Transverse colon (tissue), 4 donors: Measurements from ENCODE around the gene TF. TPM values are rescaled to one million over a fixed set of nuclear protein-coding genes. Genes with fewer than 3 reads are reported as not detected.
A peak's percentile ranks its signal among the peaks of the same experiment; 100 is the strongest.

ENCODE experiments used
- DNase-seq: peaks from one replicate; pipeline ENCODE4 v3.0.0-alpha.2; 2019
- H3K27ac ChIP-seq, 4 donors: fragments of 200-600 bp; sonication (generic); 2 replicates each; pipeline ENCODE4 v1.5.1; 2016 to 2018; ENCODE audit warnings: inconsistent platforms in 4 of 4
- H3K27me3 ChIP-seq: fragments of 200-600 bp; sonication (generic); 2 replicates; pipeline ENCODE4 v1.5.1; 2017; ENCODE audit warnings: inconsistent platforms
- H3K36me3 ChIP-seq, 4 donors: fragments of 200-600 bp; sonication (generic); 2 replicates each; pipeline ENCODE4 v1.5.1; 2017 to 2019; ENCODE audit warnings: inconsistent platforms in 4 of 4
- H3K4me1 ChIP-seq, 4 donors: fragments of 200-600 bp; sonication (generic); 2 replicates each; pipeline ENCODE4 v1.5.1; 2017 to 2020; ENCODE audit warnings: inconsistent platforms in 4 of 4
- H3K4me3 ChIP-seq, 4 donors: fragments of 200-600 bp; sonication (generic); 1 replicate in 1 of 4; 2 replicates in 3 of 4; pipeline versions ENCODE4 v1.5.1 to v1.6.1; 2017 to 2019; ENCODE audit warnings: inconsistent platforms in 4 of 4
- H3K9me3 ChIP-seq, 2 donors: fragments of 200-600 bp; sonication (generic); 2 replicates each; pipeline ENCODE4 v1.5.1; 2017 to 2019; ENCODE audit warnings: inconsistent platforms in 2 of 2
- EP300 ChIP-seq: sonication (generic); formaldehyde crosslinking; IDR thresholded peaks from one replicate; pipeline ENCODE4 v1.6.1; 2017; ENCODE audit warnings: antibody characterized with exemption, low read depth
- POLR2A ChIP-seq: fragments of 450-650 bp; IDR thresholded peaks from one replicate; pipeline ENCODE4 v1.6.1; 2016; ENCODE audit warnings: antibody characterized with exemption, mild to moderate bottlenecking, moderate library complexity
- POLR2AphosphoS5 ChIP-seq, 3 donors: sonication (generic); formaldehyde crosslinking; IDR thresholded peaks; one replicate each; pipeline ENCODE4 v1.6.1; 2016; ENCODE audit warnings: antibody characterized with exemption in 3 of 3
- WGBS, 2 donors: methylation state at CpG; one replicate each; pipeline ENCODE4 v1.1.5; 2018; ENCODE audit warnings: low coverage in 1 of 2; 5-methylcytosine and 5-hydroxymethylcytosine counted together
- in situ Hi-C, 4 donors: fragments of 200-750 bp; cut with MboI; loops; one replicate each; pipeline versions ENCODE4 v1.15.0 to v1.15.1; 2017; ENCODE audit warnings: low sequenced_read_pairs in 3 of 4, low pct_ligation_motif_present in 1 of 4, low pct_unique_long_range_greater_than_20kb in 1 of 4
- intact Hi-C: fragments of 100-400 bp; cut with DNase I; formaldehyde crosslinking; loops from one replicate; pipeline ENCODE4 v1.15.1; 2023; ENCODE audit warnings: low total_unique reads
- total RNA-seq, 4 donors: library from RNA; depleted of rRNA; stranded (reverse); fragments of >200 nt; gene quantifications; one replicate each; pipeline ENCODE4 v1.1.0, GENCODE V29; 2016
- TF ChIP-seq, protein P1 (sequence below), 5 experiments: fragments of 200-600 bp in 3 of 5; fragments of 450-650 bp in 2 of 5; sonication (generic) in 3 of 5; IDR thresholded peaks; 1 replicate in 2 of 5; 2 replicates in 3 of 5; pipeline ENCODE4 v1.5.1; 2016 to 2017; ENCODE audit warnings: antibody characterized with exemption in 5 of 5, inconsistent platforms in 3 of 5, mild to moderate bottlenecking in 2 of 5, moderate library complexity in 1 of 5

The TF gene
- total RNA-seq, 4 donors from 2014 or later = 0.96 to 7.1 (median 1.1) TPM; not detected in 1

GRCh38 chr3:133821767-133822638 is 75.8 kb downstream of the TF start:
- WGBS, 2 donors = 88% methylated on average over 8 of the region's 8 CpGs; no CpG with 5 or more reads in 1 of the 2 donors
- H3K36me3 ChIP-seq = peaks cover 0 to 24% (median 12%) of the 10 kb centered on the region in 4 donors
- in situ Hi-C loops = loop anchor here in 2 of 4 donors (10.0 kb wide), 1 partner anchor 103 kb away; no protein-coding TSS in a partner anchor
- no peak overlapping the region for H3K4me3 ChIP-seq
- TF ChIP-seq POLR2AphosphoS5 (IDR thresholded peaks at IDR 0.05) = no peak
- TF ChIP-seq, protein P1, sequence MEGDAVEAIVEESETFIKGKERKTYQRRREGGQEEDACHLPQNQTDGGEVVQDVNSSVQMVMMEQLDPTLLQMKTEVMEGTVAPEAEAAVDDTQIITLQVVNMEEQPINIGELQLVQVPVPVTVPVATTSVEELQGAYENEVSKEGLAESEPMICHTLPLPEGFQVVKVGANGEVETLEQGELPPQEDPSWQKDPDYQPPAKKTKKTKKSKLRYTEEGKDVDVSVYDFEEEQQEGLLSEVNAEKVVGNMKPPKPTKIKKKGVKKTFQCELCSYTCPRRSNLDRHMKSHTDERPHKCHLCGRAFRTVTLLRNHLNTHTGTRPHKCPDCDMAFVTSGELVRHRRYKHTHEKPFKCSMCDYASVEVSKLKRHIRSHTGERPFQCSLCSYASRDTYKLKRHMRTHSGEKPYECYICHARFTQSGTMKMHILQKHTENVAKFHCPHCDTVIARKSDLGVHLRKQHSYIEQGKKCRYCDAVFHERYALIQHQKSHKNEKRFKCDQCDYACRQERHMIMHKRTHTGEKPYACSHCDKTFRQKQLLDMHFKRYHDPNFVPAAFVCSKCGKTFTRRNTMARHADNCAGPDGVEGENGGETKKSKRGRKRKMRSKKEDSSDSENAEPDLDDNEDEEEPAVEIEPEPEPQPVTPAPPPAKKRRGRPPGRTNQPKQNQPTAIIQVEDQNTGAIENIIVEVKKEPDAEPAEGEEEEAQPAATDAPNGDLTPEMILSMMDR (IDR thresholded peaks at IDR 0.05) = peak in 1 of 5 experiments; percentile 11
- no peaks in the 10 kb centered on the region for H3K4me1 ChIP-seq
- H3K27ac ChIP-seq = no peak overlapping the region
- H3K9me3 ChIP-seq = no peaks in the 10 kb centered on the region
- intact Hi-C loops = loop anchor here (5.0 kb wide), 1 partner anchor 105 kb away; no protein-coding TSS in a partner anchor
- DNase-seq = peak; percentile 58
- H3K27me3 ChIP-seq = no peaks in the 10 kb centered on the region

DNA sequence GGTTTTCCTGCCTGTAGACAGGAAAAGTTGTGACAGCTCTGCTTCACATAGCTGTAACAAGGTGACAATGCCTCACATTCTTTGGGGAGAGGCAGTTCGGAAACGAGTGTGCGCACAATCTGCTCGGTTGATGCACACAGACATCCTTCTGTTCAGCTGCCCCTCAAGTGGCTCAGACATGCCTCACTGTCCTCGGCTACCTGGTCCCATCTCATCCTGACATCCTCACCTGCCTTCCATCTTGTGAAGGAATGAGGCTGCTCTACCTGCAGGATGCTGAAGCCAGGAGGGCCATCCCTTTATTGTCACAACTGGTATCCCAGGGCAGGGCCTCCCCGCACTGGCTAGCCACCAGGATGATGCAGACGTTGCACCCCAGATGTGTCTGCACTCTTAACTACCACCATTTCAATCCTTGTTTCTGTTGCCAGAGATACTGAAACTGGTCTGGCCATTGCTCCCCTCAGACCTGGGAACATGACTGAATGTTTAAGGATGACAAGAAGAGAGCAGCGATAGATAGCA is 78.8 kb downstream of the TF start:
- no peak for DNase-seq
- TF ChIP-seq POLR2A (no peak), EP300 (no peak), POLR2AphosphoS5 (IDR thresholded peaks at IDR 0.05) (no peak)
- TF ChIP-seq, protein P1 (IDR thresholded peaks at IDR 0.05) = no peak
- H3K36me3 ChIP-seq = peaks cover 0 to 12% (median 4%) of the 10 kb centered on the region in 4 donors
- intact Hi-C loops (loop anchor here (5.0 kb wide), 1 partner anchor 102 kb away; no protein-coding TSS in a partner anchor), in situ Hi-C loops (loop anchor here in 2 of 4 donors (10.0 kb wide), 1 partner anchor 100 kb away; no protein-coding TSS in a partner anchor)
- H3K27ac ChIP-seq = no peak overlapping the region
- no peak overlapping the region for H3K4me3 ChIP-seq
- H3K4me1 ChIP-seq = no peaks in the 10 kb centered on the region
- no peaks in the 10 kb centered on the region for H3K27me3 ChIP-seq
- 86% methylated on average over 8 of the region's 8 CpGs; no CpG with 5 or more reads in 1 of the 2 donors for WGBS, 2 donors
- no peaks in the 10 kb centered on the region for H3K9me3 ChIP-seq

- in situ Hi-C loops (loop anchor here in 2 of 4 donors (10.0 kb wide), 1 partner anchor 99 kb away; no protein-coding TSS in a partner anchor), intact Hi-C loops (no loop called here)
- Histone ChIP-seq H3K27ac (no peak overlapping the region), H3K36me3 (peaks cover 0 to 6% (median 0%) of the 10 kb centered on the region in 4 donors), H3K4me1 (no peaks in the 10 kb centered on the region), H3K4me3 (no peak overlapping the region), H3K27me3 (no peaks in the 10 kb centered on the region), H3K9me3 (no peaks in the 10 kb centered on the region)
- 86 to 92% methylated on average over 2 to 12 of the region's 12 CpGs for WGBS, 2 donors
- no peak for DNase-seq
- no peak for TF ChIP-seq EP300
Measured at GRCh38 chr3:133825969-133826727, 80.0 kb downstream of the TF start.

GRCh38 chr3:133827136-133827535 is 80.9 kb downstream of the TF start:
- TF ChIP-seq, protein P1 (IDR thresholded peaks at IDR 0.05) = no peak
- TF ChIP-seq EP300 (no peak), POLR2AphosphoS5 (IDR thresholded peaks at IDR 0.05) (no peak), POLR2A (no peak)
- no peaks in the 10 kb centered on the region for H3K36me3 ChIP-seq
- H3K9me3 ChIP-seq = no peaks in the 10 kb centered on the region
- H3K27ac ChIP-seq = no peak overlapping the region
- in situ Hi-C loops = loop anchor here in 2 of 4 donors (10.0 kb wide), 1 partner anchor 98 kb away; no protein-coding TSS in a partner anchor
- 67% methylated on average over 1 of the region's 1 CpG; no CpG with 5 or more reads in 1 of the 2 donors for WGBS, 2 donors
- no peaks in the 10 kb centered on the region for H3K4me1 ChIP-seq
- intact Hi-C loops = no loop called here
- H3K27me3 ChIP-seq = no peaks in the 10 kb centered on the region
- DNase-seq = no peak
- no peak overlapping the region for H3K4me3 ChIP-seq
